ENCODE measurements around the gene CALY.
A peak's percentile ranks its signal among the peaks of the same experiment; 100 is the strongest.
"Not testable (repeated sequence)": the region's sequence is repeated elsewhere in the genome, so short reads cannot be mapped to it uniquely, and the experiment has no call there.

CALY gene

GRCh38 chr10:133336577-133337369 is at the start of gene CALY:
TSS of gene CALY (minus strand) at chr10:133336896. CDS start at chr10:133328989, 7,907 bp downstream.
- DNase-seq (ENCODE audit: low spot score): peak; percentile 89

- no peak for DNase-seq (ENCODE audit: low spot score)
Observed at GRCh38 chr10:133385214-133385613, 48.5 kb upstream of the CALY start.

GRCh38 chr10:133384071-133384470 is 47.4 kb upstream of the CALY start:
- DNase-seq (ENCODE audit: low spot score): no peak

GRCh38 chr10:133383551-133383950 is 46.9 kb upstream of the CALY start:
- DNase-seq (ENCODE audit: low spot score): no peak

GRCh38 chr10:133381036-133381435 is 44.3 kb upstream of the CALY start:
- no peak for DNase-seq (ENCODE audit: low spot score)

- DNase-seq (ENCODE audit: low spot score): no peak
Observed at GRCh38 chr10:133379801-133380666, 43.3 kb upstream of the CALY start.

- peak; percentile 51 for DNase-seq (ENCODE audit: low spot score)
Observed at GRCh38 chr10:133379152-133379800, 42.6 kb upstream of the CALY start, which contains the start of gene PAOX. TSS of gene PAOX (plus strand) at chr10:133379262. CDS start at chr10:133379317, 55 bp downstream.

GRCh38 chr10:133378251-133379096 is 41.8 kb upstream of the CALY start:
- peak; percentile 52 for DNase-seq (ENCODE audit: low spot score)

- no peak for DNase-seq (ENCODE audit: low spot score)
Observed at GRCh38 chr10:133377818-133378250, 41.1 kb upstream of the CALY start.

GRCh38 chr10:133377025-133377817 is 40.5 kb upstream of the CALY start:
- DNase-seq (ENCODE audit: low spot score): no peak

GRCh38 chr10:133376183-133376582 is 39.5 kb upstream of the CALY start:
- not testable (repeated sequence) for DNase-seq (ENCODE audit: low spot score)

GRCh38 chr10:133375357-133376115 is 38.8 kb upstream of the CALY start:
- DNase-seq (ENCODE audit: low spot score): no peak

- DNase-seq (ENCODE audit: low spot score): peak; percentile 91
Observed at GRCh38 chr10:133373174-133374090, 36.7 kb upstream of the CALY start, which contains the start of gene ECHS1. TSS of gene ECHS1 (minus strand) at chr10:133373354. CDS start at chr10:133373333, 21 bp downstream.

GRCh38 chr10:133372507-133372906 is 35.8 kb upstream of the CALY start:
- no peak for DNase-seq (ENCODE audit: low spot score)

- DNase-seq (ENCODE audit: low spot score): no peak
Observed at GRCh38 chr10:133370030-133370786, 33.5 kb upstream of the CALY start.

- DNase-seq (ENCODE audit: low spot score): no peak
Observed at GRCh38 chr10:133368153-133368552, 31.5 kb upstream of the CALY start.

- not testable (repeated sequence) for DNase-seq (ENCODE audit: low spot score)
Observed at GRCh38 chr10:133367461-133367860, 30.8 kb upstream of the CALY start.

GRCh38 chr10:133366751-133367150 is 30.1 kb upstream of the CALY start:
- DNase-seq (ENCODE audit: low spot score): no peak
